ENCODE data around the gene IFT20.

DNA sequence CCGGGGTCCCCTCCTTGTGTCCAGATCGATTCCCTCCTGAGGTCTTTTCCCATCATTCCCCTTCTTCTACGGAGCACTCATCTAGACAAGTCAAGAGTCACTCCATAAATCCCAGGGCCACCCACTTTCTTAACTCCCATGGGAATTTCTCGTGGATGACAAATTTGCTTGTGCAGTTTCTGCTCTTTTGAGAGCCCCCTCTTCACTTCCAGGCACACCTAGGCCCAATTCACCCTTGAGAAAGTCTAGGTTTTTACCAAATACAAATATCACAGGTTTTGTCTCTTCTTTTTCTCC is 22.6 kb upstream of the IFT20 start:
- TF ChIP-seq TAF1 (IDR thresholded peaks at IDR 0.05; ENCODE audit: low read depth) (no peak), RAD21 (IDR thresholded peaks at IDR 0.05; ENCODE audit: low read depth) (no peak), YY1 (IDR thresholded peaks at IDR 0.05; ENCODE audit: low read depth) (no peak), TCF12 (IDR thresholded peaks at IDR 0.05; ENCODE audit: low read depth) (no peak), REST (IDR thresholded peaks at IDR 0.05; ENCODE audit: low read depth) (no peak), EP300 (IDR thresholded peaks at IDR 0.05; ENCODE audit: borderline replicate concordance) (no peak), TEAD4 (IDR thresholded peaks at IDR 0.05) (no peak), FOXM1 (IDR thresholded peaks at IDR 0.05; ENCODE audit: borderline replicate concordance, low read depth) (no peak)
- TF ChIP-seq, protein P1, sequence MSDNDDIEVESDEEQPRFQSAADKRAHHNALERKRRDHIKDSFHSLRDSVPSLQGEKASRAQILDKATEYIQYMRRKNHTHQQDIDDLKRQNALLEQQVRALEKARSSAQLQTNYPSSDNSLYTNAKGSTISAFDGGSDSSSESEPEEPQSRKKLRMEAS (IDR thresholded peaks at IDR 0.05), result no peak
- TF ChIP-seq, protein P2, sequence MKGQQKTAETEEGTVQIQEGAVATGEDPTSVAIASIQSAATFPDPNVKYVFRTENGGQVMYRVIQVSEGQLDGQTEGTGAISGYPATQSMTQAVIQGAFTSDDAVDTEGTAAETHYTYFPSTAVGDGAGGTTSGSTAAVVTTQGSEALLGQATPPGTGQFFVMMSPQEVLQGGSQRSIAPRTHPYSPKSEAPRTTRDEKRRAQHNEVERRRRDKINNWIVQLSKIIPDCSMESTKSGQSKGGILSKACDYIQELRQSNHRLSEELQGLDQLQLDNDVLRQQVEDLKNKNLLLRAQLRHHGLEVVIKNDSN (IDR thresholded peaks at IDR 0.05), result no peak

All from Ishikawa (cell line).